ENCODE measurements around the gene CDH10.

Gene CDH10

GRCh38 chr5:24444414-24444813 is 200.4 kb downstream of the CDH10 start:
- DNase-seq (ENCODE audit: extremely low read depth, low read depth): no peak
- TF ChIP-seq CTCF (IDR thresholded peaks at IDR 0.05; ENCODE audit: low read depth, low read length, missing control alignments): no peak
- H3K4me3 ChIP-seq (replicated peaks; ENCODE audit: low read depth, low read length): no peak overlapping the region

DNA sequence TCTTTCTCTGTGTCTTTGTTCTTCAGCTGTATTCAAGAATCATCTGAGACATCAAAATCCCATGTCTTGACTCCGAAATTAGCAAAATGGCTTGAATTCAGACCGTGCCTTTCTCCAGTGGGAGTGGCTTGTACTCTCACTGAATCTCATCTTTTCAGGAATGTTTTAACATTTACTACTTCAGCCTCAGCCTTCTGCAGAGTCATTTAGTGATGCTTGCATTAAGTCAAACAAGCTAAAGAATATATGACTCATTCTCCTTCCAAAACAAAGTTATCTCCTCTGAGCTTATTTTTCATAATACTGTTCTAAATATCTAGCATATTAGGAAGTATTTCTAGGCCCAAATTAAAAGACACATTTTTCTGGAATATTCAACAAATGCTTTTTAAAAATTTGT is 205.3 kb downstream of the CDH10 start:
- no peak for TF ChIP-seq CTCF (IDR thresholded peaks at IDR 0.05; ENCODE audit: low read depth, low read length, missing control alignments)
- no peak overlapping the region for H3K4me3 ChIP-seq (replicated peaks; ENCODE audit: low read depth, low read length)
- DNase-seq (ENCODE audit: extremely low read depth, low read depth): no peak

Measured in HFF-Myc (cell line).